HG03575 (cell line): ENCODE results near the gene JAML.

Experiments
- ATAC-seq: cut with Tn5 transposase; IDR thresholded peaks from one replicate; pipeline ENCODE4 v1.9.1; 2021; ENCODE audit not compliant: unreplicated experiment, insufficient number of reproducible peaks, low FRiP score; ENCODE audit errors: extremely low read depth

The JAML gene

GRCh38 chr11:118174006-118174567 is 50.7 kb downstream of the JAML start:
- no peak for ATAC-seq

DNA sequence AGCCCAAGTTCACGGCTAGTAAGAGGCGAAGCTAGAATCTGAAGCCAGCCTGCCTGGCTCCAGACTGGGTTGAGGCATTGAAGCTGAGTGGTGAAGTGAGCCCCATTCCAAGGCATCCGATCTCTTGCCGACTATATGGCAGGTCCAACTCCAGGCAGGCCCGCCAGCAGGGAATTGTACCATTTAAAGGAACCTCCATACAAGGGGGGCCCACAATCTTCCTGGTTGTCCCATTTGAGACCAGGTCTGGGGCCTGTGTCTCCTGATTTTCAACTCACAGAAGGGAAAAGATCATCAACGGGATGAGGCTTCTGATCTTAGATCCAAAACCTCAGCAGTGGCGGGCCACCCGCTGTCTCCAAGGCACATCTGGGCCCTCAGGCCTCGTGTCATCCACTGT is 52.5 kb downstream of the JAML start:
- no peak for ATAC-seq

DNA sequence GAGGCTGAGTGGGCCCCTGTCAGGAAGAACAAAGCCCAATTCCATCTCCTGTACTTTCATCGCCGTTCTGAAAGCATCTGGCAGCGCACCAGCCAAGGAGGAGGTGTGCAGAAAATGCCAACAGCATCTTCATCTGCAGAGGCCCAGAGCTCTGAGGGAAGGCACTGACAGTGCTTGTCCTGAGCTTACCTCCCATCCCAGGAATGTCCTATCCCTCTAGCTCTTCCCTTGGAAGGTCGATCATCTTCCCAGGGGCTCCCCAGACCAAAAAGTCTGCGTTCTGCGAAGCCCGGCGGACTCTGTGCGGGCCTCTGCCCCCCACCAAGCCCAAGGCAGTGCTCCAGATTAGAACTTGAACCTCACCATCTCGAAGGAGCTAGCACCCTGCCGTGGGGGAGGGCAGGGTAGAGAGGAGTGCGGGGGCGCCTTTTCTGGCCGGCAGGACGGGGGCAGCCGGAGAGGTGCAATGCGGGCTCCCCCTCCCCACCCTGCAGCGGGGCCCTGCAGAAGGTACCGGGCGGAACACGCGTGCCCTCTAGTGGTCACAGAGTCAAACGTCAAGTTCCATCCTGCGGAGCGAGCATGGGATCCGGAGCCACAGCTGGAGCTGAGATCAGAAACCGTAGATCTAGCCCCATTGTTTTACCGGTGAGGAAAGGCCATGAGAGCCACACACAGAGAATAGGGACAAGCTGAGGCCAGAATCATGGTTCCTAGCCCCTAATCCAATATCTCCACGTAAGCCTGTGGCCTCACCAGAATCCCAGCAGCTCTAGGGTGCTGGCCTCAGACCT is 53.3 kb downstream of the JAML start:
- no peak for ATAC-seq

- ATAC-seq: no peak
Measured at GRCh38 chr11:118170882-118171268, 53.9 kb downstream of the JAML start.

DNA sequence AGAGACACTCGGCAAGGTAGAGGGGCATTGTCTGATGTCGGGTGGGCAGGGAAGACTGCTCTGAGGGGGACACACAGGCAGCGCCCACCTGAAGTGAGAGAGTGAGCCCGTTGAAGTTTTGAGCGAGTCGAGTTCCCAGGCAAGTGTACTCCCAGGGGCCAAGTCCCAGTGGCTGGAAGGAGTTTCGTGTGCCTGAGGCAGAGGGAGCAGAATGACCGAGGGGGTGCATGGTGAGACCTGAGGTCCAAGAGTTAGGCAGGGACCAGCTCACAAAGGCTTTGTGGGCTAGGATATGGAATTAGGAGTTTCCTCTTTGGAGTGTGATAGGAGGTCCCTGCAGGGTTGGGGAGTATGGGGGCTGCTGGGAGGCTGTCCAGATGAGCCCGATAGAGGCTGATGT is 54.6 kb downstream of the JAML start:
- no peak for ATAC-seq

DNA sequence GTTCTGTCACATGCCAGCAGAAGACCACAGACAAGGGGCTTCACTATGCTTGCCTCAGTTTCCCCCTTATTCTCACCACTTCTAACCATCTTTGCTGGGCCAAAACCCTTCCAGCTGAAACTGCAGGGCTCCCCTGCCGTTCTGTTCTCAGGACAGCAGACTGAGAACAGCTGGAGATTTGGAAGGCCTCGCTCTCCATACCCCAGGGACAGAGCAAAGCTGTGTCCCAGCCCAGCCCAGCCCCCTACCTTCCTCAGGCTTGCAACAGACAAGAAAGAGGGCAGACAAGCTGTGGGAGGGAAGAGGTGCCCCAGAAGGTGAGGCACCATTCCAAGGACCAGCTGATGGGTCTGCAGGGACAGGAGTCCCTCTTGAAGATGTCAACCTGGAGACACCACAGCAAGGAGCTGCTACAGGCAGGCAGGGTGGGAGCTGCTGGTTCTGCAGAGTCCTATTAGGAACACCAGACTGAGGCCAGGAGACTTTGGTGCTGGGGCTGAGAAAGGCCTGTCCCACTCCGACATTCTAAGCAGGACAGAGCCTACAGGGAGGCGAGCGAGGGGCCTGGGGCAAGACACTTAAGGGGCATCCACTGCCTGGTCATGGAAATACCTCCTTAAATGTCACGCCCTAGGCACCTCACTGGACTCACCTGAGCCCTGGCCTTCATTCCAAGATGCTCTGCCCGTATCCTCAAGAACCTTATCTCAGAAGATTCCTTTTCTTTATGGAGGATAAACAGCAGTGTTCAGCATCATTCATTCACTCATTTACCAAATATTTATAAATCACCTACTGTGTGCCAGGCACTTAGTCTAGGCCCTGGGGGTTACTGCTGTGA is 55.3 kb downstream of the JAML start:
- no peak for ATAC-seq

DNA sequence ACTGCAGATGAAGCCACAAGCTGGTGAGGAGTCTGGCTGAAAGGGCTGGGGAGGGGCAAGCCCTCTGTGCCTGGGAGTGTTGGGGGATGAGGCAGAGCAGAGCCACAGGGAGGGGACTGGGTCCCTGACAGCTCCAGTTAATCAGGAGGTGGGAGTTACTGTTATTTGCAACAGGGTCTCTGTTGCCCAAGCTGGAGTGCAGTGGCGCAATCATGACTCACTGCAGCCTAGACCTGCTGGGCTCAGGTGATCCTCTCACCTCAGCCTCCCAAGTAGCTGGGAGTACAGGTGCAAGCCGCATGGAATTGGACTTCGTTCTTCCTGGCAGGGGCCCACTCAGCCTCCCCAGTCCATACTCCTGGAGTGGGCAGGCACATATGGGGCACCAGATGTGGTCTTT is 56.1 kb downstream of the JAML start:
- ATAC-seq: no peak

DNA sequence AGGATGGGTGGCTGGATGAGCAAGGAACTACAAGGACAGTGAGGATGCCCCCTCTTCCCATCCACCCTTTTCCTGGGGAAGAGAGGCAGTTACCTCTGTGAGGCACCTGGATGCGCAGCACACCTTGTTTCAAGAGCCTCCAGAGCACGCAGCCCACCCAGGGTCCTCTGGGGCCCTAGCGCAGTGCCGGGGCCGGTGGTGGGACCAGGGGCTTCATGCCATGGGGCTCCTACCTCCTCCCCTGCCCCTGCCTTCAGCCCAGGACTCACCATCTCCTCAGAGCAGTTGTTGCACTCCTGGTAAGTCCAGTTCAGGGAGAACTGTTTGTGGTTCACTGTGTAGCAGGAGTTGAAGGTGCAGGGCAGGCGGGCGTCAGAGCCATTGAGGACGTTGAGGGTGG is 56.5 kb downstream of the JAML start:
- ATAC-seq: no peak

GRCh38 chr11:118167906-118168305 is 56.9 kb downstream of the JAML start:
- ATAC-seq: no peak

DNA sequence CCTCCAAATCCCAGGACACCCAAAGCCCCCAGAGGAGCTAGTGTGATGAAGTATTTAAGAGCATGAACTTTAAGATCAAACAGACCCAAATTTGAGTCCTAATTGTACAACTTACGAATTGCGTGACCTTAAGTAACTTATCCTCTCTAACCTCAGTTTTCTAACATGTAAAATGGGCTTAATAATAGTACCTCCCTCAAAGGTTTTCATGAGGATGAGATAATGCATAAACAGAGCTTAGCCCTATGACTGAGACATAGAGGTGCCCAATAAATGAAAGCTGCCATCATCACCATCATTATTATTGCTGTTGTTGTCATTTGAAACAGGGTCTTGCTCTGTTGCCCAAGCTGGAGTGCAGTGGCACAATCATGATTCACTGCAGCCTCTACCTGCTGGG is 57.6 kb downstream of the JAML start:
- no peak for ATAC-seq

DNA sequence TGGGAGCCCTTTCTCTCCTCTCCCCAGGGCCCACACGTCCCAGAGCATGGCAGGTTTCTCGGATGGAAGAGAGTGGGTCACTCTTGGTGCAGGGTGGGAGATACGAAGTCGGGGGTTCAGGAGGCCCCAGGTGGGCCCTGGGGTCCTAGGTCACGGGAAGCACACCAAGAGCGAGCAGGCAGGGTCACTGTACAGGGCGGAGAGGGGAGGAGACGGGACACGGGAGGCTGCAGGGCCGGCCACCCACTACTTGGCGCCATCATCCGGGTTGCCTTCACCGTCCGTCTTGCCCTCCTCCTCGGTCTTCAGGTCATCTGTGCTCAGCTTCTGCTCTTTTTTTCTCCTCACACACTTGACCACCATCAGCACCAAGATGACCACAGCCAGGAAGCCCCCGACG is 58.2 kb downstream of the JAML start:
- no peak for ATAC-seq

DNA sequence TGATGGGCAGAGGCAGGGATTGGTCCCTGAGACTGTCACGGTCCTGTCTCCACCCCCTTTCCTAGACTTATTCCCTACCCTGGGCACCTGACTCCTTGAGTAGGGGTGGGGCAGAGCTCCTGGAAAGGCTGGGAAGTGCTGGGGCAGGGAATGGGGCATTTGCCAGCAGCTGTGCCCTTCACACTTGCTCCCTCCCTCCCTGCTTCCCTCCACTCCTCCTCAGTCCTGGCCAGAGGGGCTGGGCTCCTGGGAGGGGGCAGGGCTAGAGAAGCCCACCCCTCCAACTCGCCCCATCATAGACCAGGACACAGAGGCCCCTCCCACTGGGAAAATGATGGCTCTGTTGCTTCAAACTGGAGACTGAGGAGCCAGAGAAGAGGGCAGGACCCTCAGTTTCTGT is 59.9 kb downstream of the JAML start:
- no peak for ATAC-seq

DNA sequence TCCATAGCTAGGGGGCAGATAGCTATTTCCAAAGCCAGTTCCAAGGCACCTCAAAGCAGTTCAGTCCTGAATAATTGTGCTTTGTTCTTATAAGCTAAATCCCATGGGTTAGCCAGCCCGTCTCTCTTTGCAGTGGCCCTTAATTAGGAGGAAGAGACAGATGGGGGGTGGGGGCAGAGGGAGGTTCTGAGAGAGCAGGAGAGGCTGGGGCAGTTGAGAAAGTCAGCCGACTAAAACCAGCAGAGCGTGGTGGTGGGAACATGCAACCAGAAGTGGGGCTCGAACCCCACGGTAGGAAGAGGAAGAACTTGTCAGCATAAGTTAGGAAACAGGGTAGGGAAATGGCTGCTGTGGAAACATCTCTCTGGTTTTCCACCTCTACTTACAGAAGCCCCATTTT is 61.3 kb downstream of the JAML start:
- ATAC-seq: no peak

GRCh38 chr11:118162846-118163245 is 62.0 kb downstream of the JAML start:
- ATAC-seq: no peak

GRCh38 chr11:118161786-118162185 is 63.0 kb downstream of the JAML start:
- no peak for ATAC-seq

GRCh38 chr11:118157186-118157895 is 67.5 kb downstream of the JAML start:
- no peak for ATAC-seq

- no peak for ATAC-seq
Measured at GRCh38 chr11:118156531-118157185, 68.2 kb downstream of the JAML start.

DNA sequence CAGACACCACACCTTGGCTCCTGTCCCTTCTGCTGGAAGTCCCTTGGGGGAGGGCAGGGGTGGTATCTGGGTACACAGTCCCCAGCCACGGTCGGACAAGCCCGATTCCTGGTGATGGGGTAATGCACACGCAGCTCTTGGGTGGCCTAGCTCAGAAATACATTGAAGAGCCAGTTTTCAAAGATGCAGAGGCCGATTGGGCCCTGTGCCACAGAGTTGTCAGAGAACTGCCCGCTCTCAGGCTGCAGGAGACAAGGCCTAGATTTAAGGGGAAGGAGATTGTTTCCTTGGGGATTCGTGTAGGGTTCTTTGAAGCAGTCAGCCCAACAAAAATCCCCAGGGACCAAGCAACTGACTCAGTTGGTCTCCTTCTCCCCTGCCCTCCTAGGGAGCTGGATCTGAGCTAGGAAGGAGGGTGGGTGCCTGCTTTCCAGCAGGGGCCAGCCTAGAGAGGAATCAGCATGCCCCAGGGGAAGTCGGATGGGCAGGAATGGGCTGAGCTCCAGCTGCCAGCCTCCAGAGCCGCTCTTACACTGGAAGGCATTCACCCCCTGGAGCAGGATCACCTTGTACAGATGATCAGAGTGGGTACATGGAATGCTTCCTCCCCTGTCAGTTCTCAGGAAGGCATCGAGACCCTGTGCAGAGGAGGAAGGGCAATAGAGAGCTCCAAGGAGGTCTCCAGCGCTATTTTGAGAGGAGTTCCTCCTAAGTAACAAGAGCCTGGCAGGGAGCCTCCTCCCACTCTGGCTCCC is 68.9 kb downstream of the JAML start:
- no peak for ATAC-seq
